K562 (cell line): ENCODE measurements around the gene PAXIP1. TPM values are rescaled to one million over a fixed set of nuclear protein-coding genes. Genes with fewer than 3 reads are reported as not detected.

Source experiments
- ARID3B ChIP-seq: fragments of 250-450 bp; sonication (Bioruptor Pico); IDR thresholded peaks from 2 replicates; pipeline ENCODE4 v1.4.0; 2020; ENCODE audit warnings: borderline replicate concordance
- CHD1 ChIP-seq: fragments of 200-600 bp; sonication (generic); IDR thresholded peaks from one replicate; pipeline ENCODE4 v1.6.1; 2012; ENCODE audit warnings: mild to moderate bottlenecking, moderate library complexity, low read length, inconsistent platforms
- EP300 ChIP-seq: IDR thresholded peaks from 2 replicates; pipeline ENCODE4 v1.6.1; 2012; ENCODE audit warnings: low read length, improper control_type of control experiment
- ETV5 ChIP-seq: sonication (generic); formaldehyde crosslinking; IDR thresholded peaks from 2 replicates; pipeline ENCODE4 v1.4.0; 2020; ENCODE audit warnings: low read depth, mild to moderate bottlenecking, missing genetic modification reagents
- FIP1L1 ChIP-seq: fragments of 200-400 bp; formaldehyde crosslinking; IDR thresholded peaks from 2 replicates; pipeline ENCODE4 v1.6.1; 2018; ENCODE audit warnings: mild to moderate bottlenecking, low read depth, low read length; ENCODE audit not compliant: poor library complexity, severe bottlenecking
- FOXA3 ChIP-seq, 2 experiments: fragments of 450-650 bp in 1 of 2; sonication (generic) in 1 of 2; formaldehyde crosslinking; IDR thresholded peaks in 1 of 2; conservative IDR thresholded peaks in 1 of 2; 2 replicates each; pipeline versions ENCODE4 v1.4.0 to v1.8.0; 2020 to 2022; ENCODE audit warnings: mild to moderate bottlenecking in 2 of 2, missing genetic modification reagents in 1 of 2
- FOXJ3 ChIP-seq: sonication (generic); formaldehyde crosslinking; IDR thresholded peaks from 2 replicates; pipeline ENCODE4 v1.4.0; 2020; ENCODE audit warnings: mild to moderate bottlenecking, missing genetic modification reagents
- HIVEP1 ChIP-seq: fragments of 250-450 bp; sonication (Bioruptor Pico); IDR thresholded peaks from 2 replicates; pipeline ENCODE4 v1.4.0; 2020; ENCODE audit warnings: mild to moderate bottlenecking
- KLF10 ChIP-seq: fragments of 250-450 bp; sonication (Bioruptor Pico); IDR thresholded peaks from 2 replicates; pipeline ENCODE4 v1.6.1; 2021; ENCODE audit warnings: matching md5 sums
- LCOR ChIP-seq: sonication (generic); formaldehyde crosslinking; IDR thresholded peaks from 2 replicates; pipeline ENCODE4 v1.8.0; 2022; ENCODE audit warnings: mild to moderate bottlenecking, missing genetic modification reagents
- MEIS2 ChIP-seq: fragments of 450-650 bp; IDR thresholded peaks from 2 replicates; pipeline ENCODE4 v1.6.1; 2014; ENCODE audit warnings: mild to moderate bottlenecking; ENCODE audit not compliant: partially characterized antibody
- MTA2 ChIP-seq: fragments of 450-650 bp; IDR thresholded peaks from 2 replicates; pipeline ENCODE4 v1.6.1; 2016; ENCODE audit warnings: low read depth
- NCOA6 ChIP-seq: fragments of 450-650 bp; IDR thresholded peaks from 2 replicates; pipeline ENCODE4 v1.6.1; 2017; ENCODE audit warnings: mild to moderate bottlenecking
- NR2C2 ChIP-seq, 2 experiments: fragments of 200-800 bp in 1 of 2; sonication (Bioruptor generic) in 1 of 2; sonication (generic) in 1 of 2; formaldehyde crosslinking in 1 of 2; IDR thresholded peaks; 2 replicates each; pipeline versions ENCODE4 v1.6.1 to v1.8.0; 2016 to 2022; ENCODE audit warnings: mild to moderate bottlenecking in 1 of 2, missing compliant biosample characterization in 1 of 2, missing genetic modification characterization in 1 of 2, missing genetic modification reagents in 1 of 2
- PHB ChIP-seq: fragments of 250-450 bp; sonication (Bioruptor Pico); IDR thresholded peaks from 2 replicates; pipeline ENCODE4 v1.5.0; 2021
- PRMT5 ChIP-seq: sonication (generic); formaldehyde crosslinking; IDR thresholded peaks from 2 replicates; pipeline ENCODE4 v1.5.0; 2020; ENCODE audit warnings: missing genetic modification reagents
- RFX5 ChIP-seq: IDR thresholded peaks from 2 replicates; pipeline ENCODE4 v1.6.1; 2011; ENCODE audit warnings: low read depth, mild to moderate bottlenecking, improper control_type of control experiment, low read length
- RNF219 ChIP-seq: fragments of 250-450 bp; sonication (Bioruptor Pico); IDR thresholded peaks from 2 replicates; pipeline ENCODE4 v1.5.0; 2022; ENCODE audit warnings: mild to moderate bottlenecking
- SMARCA4 ChIP-seq: fragments of 450-650 bp; IDR thresholded peaks from 2 replicates; pipeline ENCODE4 v1.6.1; 2016
- TAL1 ChIP-seq: fragments of 450-650 bp; IDR thresholded peaks from 2 replicates; pipeline ENCODE4 v1.6.1; 2016; ENCODE audit warnings: mild to moderate bottlenecking
- ZBTB1 ChIP-seq: sonication (generic); formaldehyde crosslinking; IDR thresholded peaks from 2 replicates; pipeline ENCODE4 v1.8.1; 2023; ENCODE audit warnings: missing genetic modification reagents, low read depth, mild to moderate bottlenecking, borderline replicate concordance
- ZFP36 ChIP-seq: fragments of 150-350 bp; IDR thresholded peaks from 2 replicates; pipeline ENCODE4 v1.6.1; 2018; ENCODE audit warnings: low read length, low read depth; ENCODE audit not compliant: partially characterized antibody
- ZNF124 ChIP-seq: sonication (generic); formaldehyde crosslinking; IDR thresholded peaks from 2 replicates; pipeline ENCODE4 v1.8.1; 2022; ENCODE audit warnings: missing genetic modification reagents
- ZNF133 ChIP-seq: fragments of 250-450 bp; sonication (Bioruptor Pico); IDR thresholded peaks from 2 replicates; pipeline ENCODE4 v1.4.0; 2020; ENCODE audit warnings: mild to moderate bottlenecking
- ZNF408 ChIP-seq: fragments of 250-450 bp; sonication (Bioruptor Pico); IDR thresholded peaks from 2 replicates; pipeline ENCODE4 v1.4.0; 2020; ENCODE audit warnings: low read depth, mild to moderate bottlenecking, moderate library complexity
- ZNF431 ChIP-seq: sonication (generic); formaldehyde crosslinking; IDR thresholded peaks from 2 replicates; pipeline ENCODE4 v1.8.0; 2022; ENCODE audit warnings: mild to moderate bottlenecking, missing genetic modification reagents
- polyA plus RNA-seq, 8 experiments: library from polyadenylated mRNA; depleted of rRNA in 4 of 8; stranded (reverse) in 5 of 8; unstranded in 3 of 8; fragments of >200 nt; fragmentation: Nextera tagmentation in 2 of 8; fragmentation: Illumina TruSeq in 1 of 8; extraction: Ambion mirVana in 2 of 8; extraction: Trizol in 1 of 8; gene quantifications; 2 replicates each; pipeline versions ENCODE4 v1.2.1 to v1.2.3, GENCODE V29; 2011 to 2014; ENCODE audit warnings: inconsistent platforms in 1 of 8, missing spikeins in 1 of 8
- total RNA-seq, 7 experiments: library from RNA; depleted of rRNA in 6 of 7; stranded (reverse); fragments of >200 nt in 6 of 7; fragmentation: Illumina TruSeq in 2 of 7; extraction: Trizol in 2 of 7; gene quantifications; 2 replicates each; pipeline versions ENCODE4 v1.2.1 to v1.2.3, GENCODE V29; 2011 to 2021; ENCODE audit warnings: low replicate concordance in 1 of 7

The PAXIP1 gene
- total and polyA plus RNA-seq, 9 of the 15 experiments (the other 6 are each of a cell fraction or from before 2014, with no cell fraction given), result 9.7 to 37.9 (median 28.4) TPM

GRCh38 chr7:155003376-155004214, 671 bp upstream of the PAXIP1 start (continued):
- TF ChIP-seq ZNF133 (CRISPR knock-in tag), result no peak
- no peak for TF ChIP-seq ZNF124 (CRISPR knock-in tag)
- no peak for TF ChIP-seq RNF219 (CRISPR knock-in tag)
- no peak for TF ChIP-seq NCOA6
- peak; percentile 20; the same call in 1 of the 2 replicates for TF ChIP-seq ZNF431 (CRISPR knock-in tag)
- TF ChIP-seq NR2C2 (CRISPR knock-in tag; IDR thresholded peaks at IDR 0.05), result 0 out of 2 replicates have a peak, but pooled peaks have one; percentile 17
- TF ChIP-seq NR2C2 (tag; IDR thresholded peaks at IDR 0.05), result peak; percentile 54; the same call in 1 of the 2 replicates
- TF ChIP-seq ARID3B (CRISPR knock-in tag), result 0 out of 2 replicates have a peak, but pooled peaks have one; percentile 63
- no peak for TF ChIP-seq ZNF408 (CRISPR knock-in tag)
- no peak for TF ChIP-seq SMARCA4
- TF ChIP-seq PRMT5, result 0 out of 2 replicates have a peak, but pooled peaks have one; percentile 24
- TF ChIP-seq TAL1, result no peak
- TF ChIP-seq KLF10 (CRISPR knock-in tag), result no peak
- no peak for TF ChIP-seq EP300
- TF ChIP-seq FOXA3 (CRISPR knock-in tag; conservative IDR thresholded peaks at IDR 0.05 in 1 of 2, IDR thresholded peaks at IDR 0.05 in 1 of 2), result no peak; a peak in 1 of 4 replicates
- 0 out of 2 replicates have a peak, but pooled peaks have one; percentile 18 for TF ChIP-seq LCOR (CRISPR knock-in tag)
- TF ChIP-seq CHD1, result peak; percentile 89
- TF ChIP-seq HIVEP1, result no peak
- TF ChIP-seq FOXJ3 (CRISPR knock-in tag), result no peak
- peak; percentile 4 for TF ChIP-seq MEIS2
- TF ChIP-seq MTA2, result 0 out of 2 replicates have a peak, but pooled peaks have one; percentile 3
- TF ChIP-seq RFX5, result no peak
- 0 out of 2 replicates have a peak, but pooled peaks have one; percentile 16 for TF ChIP-seq PHB
- TF ChIP-seq ZFP36, result no peak
- peak; percentile 21; the same call in 1 of the 2 replicates for TF ChIP-seq ZBTB1 (CRISPR knock-in tag)
- TF ChIP-seq FIP1L1, result peak; percentile 57
- peak; percentile 59 for TF ChIP-seq ETV5 (CRISPR knock-in tag)
